ENCODE results near the gene LAMB4.
"Not testable (repeated sequence)": the region's sequence is repeated elsewhere in the genome, so short reads cannot be mapped to it uniquely, and the experiment has no call there.

Gene LAMB4

DNA sequence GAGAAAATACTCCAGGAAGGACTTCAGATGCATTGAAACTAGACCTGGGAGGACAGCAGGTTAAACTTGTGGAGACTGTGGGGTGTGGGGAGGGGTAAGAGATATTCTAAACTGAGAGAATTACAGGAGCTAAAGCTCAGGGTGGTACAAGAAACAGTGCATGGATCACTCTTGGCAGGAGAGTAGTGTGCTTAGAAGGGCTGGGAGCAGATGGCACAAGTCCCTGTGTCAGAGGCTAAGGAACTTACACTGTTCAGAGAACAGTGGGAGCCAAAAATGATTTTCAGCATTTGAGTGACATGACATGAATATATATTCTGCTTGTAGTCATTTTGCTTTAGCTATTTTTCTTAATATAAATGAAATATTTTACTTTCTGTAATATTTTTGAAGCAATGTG is 91.2 kb downstream of the LAMB4 start:
- no peak for DNase-seq (ENCODE audit: low read depth)
- no peak overlapping the region for H3K4me3 ChIP-seq (ENCODE audit: control insufficient read depth, low read depth, low read length)
- TF ChIP-seq CTCF (IDR thresholded peaks at IDR 0.05; ENCODE audit: control insufficient read depth, insufficient read depth, low read depth, low read length, missing control alignments) = no peak

DNA sequence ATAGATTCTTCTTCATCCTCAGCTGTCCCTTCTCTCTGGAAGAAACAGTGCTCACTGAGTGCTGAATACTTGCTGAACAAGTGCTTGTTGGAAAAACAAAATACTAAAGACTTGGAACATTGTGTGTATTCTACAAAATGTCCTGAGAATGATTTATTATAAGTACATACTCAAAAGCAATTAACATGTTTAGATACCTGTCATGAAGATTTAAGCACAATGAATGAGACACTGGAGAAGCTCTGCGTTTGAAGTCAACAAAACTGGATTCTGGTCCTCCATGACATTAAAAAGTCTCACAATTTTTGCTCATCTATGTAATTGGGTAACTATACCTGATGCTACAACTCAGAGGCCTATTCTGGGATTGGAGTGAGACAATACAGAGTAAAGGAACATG is 92.4 kb downstream of the LAMB4 start:
- no peak for DNase-seq (ENCODE audit: low read depth)
- TF ChIP-seq CTCF (IDR thresholded peaks at IDR 0.05; ENCODE audit: control insufficient read depth, insufficient read depth, low read depth, low read length, missing control alignments) = no peak
- no peak overlapping the region for H3K4me3 ChIP-seq (ENCODE audit: control insufficient read depth, low read depth, low read length)

GRCh38 chr7:108037140-108037539 is 93.0 kb downstream of the LAMB4 start:
- no peak for TF ChIP-seq CTCF (IDR thresholded peaks at IDR 0.05; ENCODE audit: control insufficient read depth, insufficient read depth, low read depth, low read length, missing control alignments)
- no peak for DNase-seq (ENCODE audit: low read depth)
- no peak overlapping the region for H3K4me3 ChIP-seq (ENCODE audit: control insufficient read depth, low read depth, low read length)

- no peak overlapping the region for H3K4me3 ChIP-seq (ENCODE audit: control insufficient read depth, low read depth, low read length)
- no peak for TF ChIP-seq CTCF (IDR thresholded peaks at IDR 0.05; ENCODE audit: control insufficient read depth, insufficient read depth, low read depth, low read length, missing control alignments)
- no peak for DNase-seq (ENCODE audit: low read depth)
Observed at GRCh38 chr7:108034586-108034985, 95.6 kb downstream of the LAMB4 start.

DNA sequence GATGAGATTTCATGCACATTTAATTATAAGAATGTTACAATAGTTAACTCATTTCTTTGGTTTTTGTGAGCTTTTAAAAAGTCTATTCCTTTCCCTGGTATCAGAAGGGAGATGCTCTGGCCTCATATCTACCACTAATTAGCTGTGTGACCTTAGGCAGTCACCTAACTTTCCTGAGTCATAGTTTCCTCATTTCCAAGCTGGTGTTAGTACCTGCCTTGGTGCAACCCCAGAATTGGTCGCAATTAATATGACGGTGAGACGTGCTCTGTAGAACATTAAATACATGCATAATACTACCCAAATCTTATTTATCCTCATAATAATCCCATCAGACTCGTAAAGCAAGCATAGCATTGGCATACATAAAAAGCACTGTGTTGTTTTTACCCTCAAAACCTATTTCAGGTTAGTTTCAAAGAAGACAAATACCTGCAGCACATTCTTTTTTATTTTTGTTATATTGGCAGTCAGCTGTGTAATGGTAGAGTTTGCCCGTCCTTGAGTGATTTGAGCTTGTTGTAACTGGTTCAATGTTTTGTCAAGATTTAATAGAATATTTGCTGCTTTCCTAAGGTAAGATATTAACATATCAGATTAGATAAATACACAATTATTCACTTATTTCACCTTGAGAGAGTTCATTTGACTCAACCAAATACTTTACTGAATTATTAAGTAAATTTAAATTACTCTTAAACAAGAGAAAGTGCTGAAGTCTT is 96.2 kb downstream of the LAMB4 start:
- no peak for DNase-seq (ENCODE audit: low read depth)
- H3K4me3 ChIP-seq (ENCODE audit: control insufficient read depth, low read depth, low read length) = no peak overlapping the region
- TF ChIP-seq CTCF (IDR thresholded peaks at IDR 0.05; ENCODE audit: control insufficient read depth, insufficient read depth, low read depth, low read length, missing control alignments) = no peak

DNA sequence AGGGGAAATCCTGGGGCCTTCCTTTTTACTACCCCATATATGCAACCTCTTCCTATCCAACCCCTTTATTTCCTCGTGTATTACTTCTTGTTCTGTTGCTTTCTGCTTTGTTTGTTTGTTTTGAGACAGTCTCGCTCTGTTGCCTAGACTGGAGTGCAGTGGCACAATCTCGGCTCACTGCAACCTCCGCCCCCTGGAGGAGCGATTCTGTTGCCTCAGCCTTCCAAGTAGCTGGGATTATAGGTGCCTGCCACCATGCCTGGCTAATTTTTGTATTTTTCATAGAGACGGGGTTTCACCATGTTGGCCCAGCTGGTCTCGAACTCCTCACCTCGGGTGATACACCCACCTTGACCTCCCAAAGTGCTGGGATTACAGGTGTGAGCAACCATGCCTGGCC is 96.9 kb downstream of the LAMB4 start:
- not testable (repeated sequence) for DNase-seq (ENCODE audit: low read depth); H3K4me3 ChIP-seq (ENCODE audit: control insufficient read depth, low read depth, low read length)

DNA sequence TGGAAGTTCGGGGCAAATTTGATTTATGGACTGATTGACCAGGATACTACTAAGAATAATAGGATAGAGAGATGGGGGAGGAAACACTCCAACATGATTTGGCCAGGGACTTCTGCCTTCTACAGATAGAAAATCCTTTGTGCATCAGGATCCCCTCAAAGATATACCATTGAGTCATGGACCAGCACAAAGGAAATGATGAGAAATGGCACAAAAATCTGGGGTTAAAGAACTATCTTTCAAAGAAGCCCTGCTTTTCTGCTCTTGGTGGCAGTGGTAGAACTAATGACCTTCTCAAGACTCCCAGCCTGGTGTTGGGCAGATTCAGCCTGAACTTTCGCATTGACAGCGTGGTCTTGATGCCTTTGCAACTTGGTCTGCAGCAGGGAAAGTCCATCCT is 99.6 kb downstream of the LAMB4 start:
- DNase-seq (ENCODE audit: low read depth) = no peak
- no peak overlapping the region for H3K4me3 ChIP-seq (ENCODE audit: control insufficient read depth, low read depth, low read length)
- TF ChIP-seq CTCF (IDR thresholded peaks at IDR 0.05; ENCODE audit: control insufficient read depth, insufficient read depth, low read depth, low read length, missing control alignments) = no peak

Measured in AG09309 (cell line).